ENCODE data around the gene ZNF747.

DNA sequence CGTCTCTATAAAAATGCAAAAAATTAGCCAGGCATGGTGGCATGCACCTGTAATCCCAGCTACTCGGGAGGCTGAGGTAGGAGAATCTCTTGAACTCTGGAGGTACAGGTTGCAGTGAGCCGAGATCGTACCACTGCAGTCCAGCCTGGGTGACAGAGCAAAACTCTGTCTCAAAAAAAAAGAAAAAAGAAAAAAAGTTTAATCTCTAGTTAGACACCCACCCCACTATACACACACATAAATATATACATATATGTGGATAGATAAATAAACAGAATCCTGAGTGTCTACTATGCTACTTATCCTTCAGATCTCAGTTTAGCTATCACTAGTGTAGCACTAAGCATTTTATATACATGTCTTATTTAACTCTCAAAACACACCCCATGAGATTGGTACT, 43.4 kb downstream of the ZNF747 start:
- TF ChIP-seq, protein P1, sequence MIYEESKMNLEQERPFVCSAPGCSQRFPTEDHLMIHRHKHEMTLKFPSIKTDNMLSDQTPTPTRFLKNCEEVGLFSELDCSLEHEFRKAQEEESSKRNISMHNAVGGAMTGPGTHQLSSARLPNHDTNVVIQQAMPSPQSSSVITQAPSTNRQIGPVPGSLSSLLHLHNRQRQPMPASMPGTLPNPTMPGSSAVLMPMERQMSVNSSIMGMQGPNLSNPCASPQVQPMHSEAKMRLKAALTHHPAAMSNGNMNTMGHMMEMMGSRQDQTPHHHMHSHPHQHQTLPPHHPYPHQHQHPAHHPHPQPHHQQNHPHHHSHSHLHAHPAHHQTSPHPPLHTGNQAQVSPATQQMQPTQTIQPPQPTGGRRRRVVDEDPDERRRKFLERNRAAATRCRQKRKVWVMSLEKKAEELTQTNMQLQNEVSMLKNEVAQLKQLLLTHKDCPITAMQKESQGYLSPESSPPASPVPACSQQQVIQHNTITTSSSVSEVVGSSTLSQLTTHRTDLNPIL (CRISPR knock-in tag; IDR thresholded peaks at IDR 0.05; ENCODE audit: low read depth), result no peak
- TF ChIP-seq CSDC2 (CRISPR knock-in tag; IDR thresholded peaks at IDR 0.05) (no peak), RARB (CRISPR knock-in tag; IDR thresholded peaks at IDR 0.05) (no peak), OSR1 (CRISPR knock-in tag; IDR thresholded peaks at IDR 0.05) (no peak), ZFP3 (CRISPR knock-in tag; IDR thresholded peaks at IDR 0.05) (no peak)
- TF ChIP-seq, protein P2, sequence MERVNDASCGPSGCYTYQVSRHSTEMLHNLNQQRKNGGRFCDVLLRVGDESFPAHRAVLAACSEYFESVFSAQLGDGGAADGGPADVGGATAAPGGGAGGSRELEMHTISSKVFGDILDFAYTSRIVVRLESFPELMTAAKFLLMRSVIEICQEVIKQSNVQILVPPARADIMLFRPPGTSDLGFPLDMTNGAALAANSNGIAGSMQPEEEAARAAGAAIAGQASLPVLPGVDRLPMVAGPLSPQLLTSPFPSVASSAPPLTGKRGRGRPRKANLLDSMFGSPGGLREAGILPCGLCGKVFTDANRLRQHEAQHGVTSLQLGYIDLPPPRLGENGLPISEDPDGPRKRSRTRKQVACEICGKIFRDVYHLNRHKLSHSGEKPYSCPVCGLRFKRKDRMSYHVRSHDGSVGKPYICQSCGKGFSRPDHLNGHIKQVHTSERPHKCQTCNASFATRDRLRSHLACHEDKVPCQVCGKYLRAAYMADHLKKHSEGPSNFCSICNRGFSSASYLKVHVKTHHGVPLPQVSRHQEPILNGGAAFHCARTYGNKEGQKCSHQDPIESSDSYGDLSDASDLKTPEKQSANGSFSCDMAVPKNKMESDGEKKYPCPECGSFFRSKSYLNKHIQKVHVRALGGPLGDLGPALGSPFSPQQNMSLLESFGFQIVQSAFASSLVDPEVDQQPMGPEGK (CRISPR knock-in tag; IDR thresholded peaks at IDR 0.05; ENCODE audit: borderline replicate concordance), result no peak
- TF ChIP-seq, protein P3, sequence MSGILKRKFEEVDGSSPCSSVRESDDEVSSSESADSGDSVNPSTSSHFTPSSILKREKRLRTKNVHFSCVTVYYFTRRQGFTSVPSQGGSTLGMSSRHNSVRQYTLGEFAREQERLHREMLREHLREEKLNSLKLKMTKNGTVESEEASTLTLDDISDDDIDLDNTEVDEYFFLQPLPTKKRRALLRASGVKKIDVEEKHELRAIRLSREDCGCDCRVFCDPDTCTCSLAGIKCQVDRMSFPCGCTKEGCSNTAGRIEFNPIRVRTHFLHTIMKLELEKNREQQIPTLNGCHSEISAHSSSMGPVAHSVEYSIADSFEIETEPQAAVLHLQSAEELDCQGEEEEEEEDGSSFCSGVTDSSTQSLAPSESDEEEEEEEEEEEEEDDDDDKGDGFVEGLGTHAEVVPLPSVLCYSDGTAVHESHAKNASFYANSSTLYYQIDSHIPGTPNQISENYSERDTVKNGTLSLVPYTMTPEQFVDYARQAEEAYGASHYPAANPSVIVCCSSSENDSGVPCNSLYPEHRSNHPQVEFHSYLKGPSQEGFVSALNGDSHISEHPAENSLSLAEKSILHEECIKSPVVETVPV (CRISPR knock-in tag; IDR thresholded peaks at IDR 0.05), result no peak

Measured in SK-N-SH treated with all-trans-retinoic acid at 6 μM for 48 hours (cell line).